ENCODE measurements around the gene TOX2. TPM values are rescaled to one million over a fixed set of nuclear protein-coding genes. Genes with fewer than 3 reads are reported as not detected.

Gene TOX2
- total and polyA plus RNA-seq, 7 donors, result 0.06 to 0.53 (median 0.38) TPM

DNA sequence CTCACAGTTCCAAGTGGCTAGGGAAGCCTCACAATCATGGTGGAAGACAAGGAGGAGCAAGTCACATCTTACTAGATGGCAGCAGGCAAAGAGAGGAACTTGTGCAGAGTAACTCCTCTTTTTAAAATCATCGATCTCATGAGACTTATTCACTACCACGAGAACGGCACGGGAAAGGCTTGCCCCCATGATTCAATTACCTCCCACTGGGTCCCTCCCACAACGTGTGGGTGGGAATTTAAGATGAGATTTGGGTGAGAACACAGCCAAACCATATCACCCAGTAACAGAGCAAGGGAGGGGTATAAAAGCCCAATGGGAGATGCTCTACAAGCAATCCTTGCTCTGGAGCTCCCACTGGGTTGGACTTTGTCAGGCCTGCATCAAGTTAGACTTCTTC is 192.0 kb downstream of the TOX2 start:
- intact Hi-C loops (cut with DNase I), result no loop called here
- Histone ChIP-seq H3K4me1 (no peaks in the 10 kb centered on the region), H3K27me3 (ENCODE audit: insufficient read depth in 3 of 3, low read length in 2 of 3) (no peaks in the 10 kb centered on the region), H3K9me3 (no peaks in the 10 kb centered on the region), H3K27ac (no peak overlapping the region), H3K4me3 (no peak overlapping the region), H3K36me3 (ENCODE audit: insufficient read depth in 1 of 2, low read depth in 1 of 2) (no peaks in the 10 kb centered on the region)
- TF ChIP-seq, protein P1, sequence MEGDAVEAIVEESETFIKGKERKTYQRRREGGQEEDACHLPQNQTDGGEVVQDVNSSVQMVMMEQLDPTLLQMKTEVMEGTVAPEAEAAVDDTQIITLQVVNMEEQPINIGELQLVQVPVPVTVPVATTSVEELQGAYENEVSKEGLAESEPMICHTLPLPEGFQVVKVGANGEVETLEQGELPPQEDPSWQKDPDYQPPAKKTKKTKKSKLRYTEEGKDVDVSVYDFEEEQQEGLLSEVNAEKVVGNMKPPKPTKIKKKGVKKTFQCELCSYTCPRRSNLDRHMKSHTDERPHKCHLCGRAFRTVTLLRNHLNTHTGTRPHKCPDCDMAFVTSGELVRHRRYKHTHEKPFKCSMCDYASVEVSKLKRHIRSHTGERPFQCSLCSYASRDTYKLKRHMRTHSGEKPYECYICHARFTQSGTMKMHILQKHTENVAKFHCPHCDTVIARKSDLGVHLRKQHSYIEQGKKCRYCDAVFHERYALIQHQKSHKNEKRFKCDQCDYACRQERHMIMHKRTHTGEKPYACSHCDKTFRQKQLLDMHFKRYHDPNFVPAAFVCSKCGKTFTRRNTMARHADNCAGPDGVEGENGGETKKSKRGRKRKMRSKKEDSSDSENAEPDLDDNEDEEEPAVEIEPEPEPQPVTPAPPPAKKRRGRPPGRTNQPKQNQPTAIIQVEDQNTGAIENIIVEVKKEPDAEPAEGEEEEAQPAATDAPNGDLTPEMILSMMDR (IDR thresholded peaks at IDR 0.05), result no peak
- WGBS, 3 donors, result 54 to 65% (median 55%) methylated on average over 5 of the region's 5 CpGs
- ATAC-seq (no peak), DNase-seq (no peak)

- ATAC-seq, result peak in 2 of 4 donors; percentile 11 to 31
Observed at GRCh38 chr20:44109951-44110361, 195.3 kb downstream of the TOX2 start.

DNA sequence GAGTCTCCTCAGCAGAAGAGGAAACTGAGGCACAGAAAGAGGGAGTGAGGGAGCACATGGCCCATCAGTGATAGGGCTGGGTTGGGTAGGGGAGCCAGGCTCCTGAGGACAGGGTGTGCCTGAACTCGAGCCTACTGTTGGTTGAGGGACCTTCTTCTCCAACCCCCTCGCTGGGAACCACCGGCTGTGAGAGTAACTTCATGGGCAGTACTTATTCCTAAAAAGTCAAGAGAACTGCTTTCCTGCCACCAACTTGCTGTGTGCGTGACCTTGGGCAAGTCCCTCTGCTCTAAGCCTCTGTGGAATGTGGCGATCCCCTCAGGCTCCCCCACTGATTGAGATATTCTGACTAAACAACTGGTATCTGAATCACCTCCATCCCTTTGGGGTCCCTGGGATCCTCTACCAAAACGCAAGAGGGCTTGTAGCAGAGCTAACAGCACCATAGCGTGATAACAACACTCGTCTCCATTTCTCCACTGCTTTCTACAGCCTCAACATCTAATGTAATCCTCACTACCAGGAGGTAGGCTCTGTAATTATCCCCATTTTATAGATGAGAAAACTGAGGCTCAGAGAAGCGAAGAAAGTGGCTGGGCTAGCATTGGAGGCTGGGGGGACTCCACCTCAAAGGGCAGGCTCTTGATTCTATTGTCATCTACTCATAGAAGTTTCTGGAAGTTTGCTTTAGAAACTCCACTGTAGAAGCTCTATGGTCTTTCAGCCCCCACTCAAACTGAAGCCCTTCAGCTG is 196.3 kb downstream of the TOX2 start:
- Histone ChIP-seq H3K27ac (no peak overlapping the region), H3K9me3 (no peaks in the 10 kb centered on the region), H3K4me1 (peaks cover 5% of the 10 kb centered on the region), H3K4me3 (no peak overlapping the region), H3K27me3 (ENCODE audit: insufficient read depth in 3 of 3, low read length in 2 of 3) (no peaks in the 10 kb centered on the region), H3K36me3 (ENCODE audit: insufficient read depth in 1 of 2, low read depth in 1 of 2) (peaks cover 3 to 12% of the 10 kb centered on the region in 2 donors)
- ATAC-seq (no peak), DNase-seq (no peak)
- TF ChIP-seq, protein P1 (IDR thresholded peaks at IDR 0.05), result no peak
- 60 to 92% (median 72%) methylated on average over 9 of the region's 9 CpGs for WGBS, 3 donors
- intact Hi-C loops (cut with DNase I), result loop anchor here in 1 of 2 donors (10.0 kb wide), 1 partner anchor 364 kb away; the partner anchor contains the start of gene TTPAL

More at GRCh38 chr20:44109951-44110361, 195.3 kb downstream of the TOX2 start:
- TF ChIP-seq, protein P1 (IDR thresholded peaks at IDR 0.05), result no peak
- Histone ChIP-seq H3K36me3 (ENCODE audit: insufficient read depth in 1 of 2, low read depth in 1 of 2) (peaks cover 3 to 8% of the 10 kb centered on the region in 2 donors), H3K4me3 (no peak overlapping the region), H3K27me3 (ENCODE audit: insufficient read depth in 3 of 3, low read length in 2 of 3) (no peaks in the 10 kb centered on the region), H3K27ac (no peak overlapping the region), H3K4me1 (peaks cover 4% of the 10 kb centered on the region), H3K9me3 (no peaks in the 10 kb centered on the region)
- intact Hi-C loops (cut with DNase I), result loop anchor here in 1 of 2 donors (10.0 kb wide), 1 partner anchor 365 kb away; the partner anchor contains the start of gene TTPAL
- DNase-seq, result no peak
- 35 to 57% (median 47%) methylated on average over 5 of the region's 5 CpGs for WGBS, 3 donors

DNA sequence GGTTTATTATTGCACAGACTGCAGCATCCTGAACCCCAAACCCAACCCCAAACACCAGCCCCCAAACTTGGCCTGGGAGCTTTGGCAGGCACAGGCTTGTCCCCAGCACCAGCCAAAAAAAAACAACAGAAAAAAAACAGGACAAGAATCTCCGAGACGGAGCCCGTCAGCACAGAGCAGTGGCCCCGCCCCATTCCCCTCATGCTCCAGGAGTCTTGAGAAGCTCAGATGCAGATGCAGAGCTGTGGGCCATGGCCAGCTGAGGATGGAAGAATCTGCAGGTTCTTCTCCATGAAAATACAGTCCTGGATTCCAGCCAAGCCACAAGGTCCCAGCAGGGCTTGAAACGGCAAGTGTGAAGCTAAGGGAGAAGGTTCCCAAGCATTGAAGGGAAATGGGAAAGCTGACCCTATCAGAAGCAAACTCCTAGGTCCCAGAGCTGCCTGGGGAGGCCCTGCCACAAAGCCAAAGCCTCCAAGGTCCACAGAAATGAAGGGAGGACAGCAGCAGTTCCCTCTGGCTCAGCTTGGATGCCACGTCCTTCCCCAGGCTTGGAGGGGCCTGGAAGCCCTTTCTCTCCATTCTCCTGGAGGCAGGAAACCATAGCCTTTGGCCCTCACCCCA is 197.2 kb downstream of the TOX2 start:
- H3K36me3 ChIP-seq (ENCODE audit: insufficient read depth in 1 of 2, low read depth in 1 of 2), result peaks cover 3 to 19% of the 10 kb centered on the region in 2 donors
- H3K9me3 ChIP-seq, result no peaks in the 10 kb centered on the region
- H3K27me3 ChIP-seq (ENCODE audit: insufficient read depth in 3 of 3, low read length in 2 of 3), result no peaks in the 10 kb centered on the region
- intact Hi-C loops (cut with DNase I), result loop anchor here in 1 of 2 donors (10.0 kb wide), 1 partner anchor 363 kb away; the partner anchor contains the start of gene TTPAL
- H3K27ac ChIP-seq, result no peak overlapping the region
- H3K4me3 ChIP-seq, result no peak overlapping the region
- no peak for DNase-seq
- 35 to 47% (median 42%) methylated on average over 6 of the region's 6 CpGs for WGBS, 3 donors
- no peak for ATAC-seq
- peaks cover 5% of the 10 kb centered on the region for H3K4me1 ChIP-seq
- TF ChIP-seq, protein P1 (IDR thresholded peaks at IDR 0.05), result no peak

Measured in psoas muscle (tissue), 8 donors.